K562 (cell line): ENCODE results near the gene IRF2BP1. TPM values are rescaled to one million over a fixed set of nuclear protein-coding genes. Genes with fewer than 3 reads are reported as not detected.

Experiments used
- ATAC-seq: fragments of 200-7000 bp; cut with Tn5 transposase; 3 replicates; pipeline ENCODE4 v1.9.1; 2020; ENCODE audit warnings: moderate library complexity
- BruUV-seq: library from RNA; stranded (reverse); fragments of 400-500 nt; replicated peaks from 2 replicates; lab custom pipeline; 2021; lab: Mats Ljungman, UMichigan
- CTCF ChIA-PET: fragments of 300-600 bp; formaldehyde crosslinking; extraction: SDS; loops from one replicate; lab custom pipeline; 2021; ENCODE audit warnings: low intra/inter-chr PET ratio; lab: Yijun Ruan, JAX
- POLR2A ChIA-PET: fragments of 300-600, 350-650 bp; sonication (Branson Sonifier 250); formaldehyde crosslinking; extraction: SDS; loops from one replicate; lab custom pipeline; 2021; ENCODE audit warnings: antibody characterized with exemption, inconsistent platforms; lab: Yijun Ruan, JAX
- DNase-seq, 4 experiments: peaks; one replicate each; pipeline versions ENCODE4 v3.0.0 to v3.0.0-alpha.2; 2011 to 2018; ENCODE audit warnings: low spot score in 3 of 4, mixed read lengths in 3 of 4; ENCODE audit errors: extremely low read depth in 1 of 4
- FAIRE-seq: peaks from 2 replicates; lab custom pipeline; 2011; peaks lifted over from hg19 to GRCh38; lab: Jason Lieb, UNC
- H2AFZ ChIP-seq: 2 replicates; pipeline ENCODE4 v1.6.0; 2011; ENCODE audit warnings: low read depth, low read length, control low read depth, inconsistent platforms
- H3K27ac ChIP-seq: fragments of 200-600 bp; 3 replicates; pipeline ENCODE4 v1.8.0; 2011; ENCODE audit warnings: low read depth, mild to moderate bottlenecking, control low read depth, inconsistent platforms, low read length, moderate library complexity, mixed read lengths; ENCODE audit errors: extremely low read depth
- H3K27me3 ChIP-seq, 2 experiments: fragments of 300-600 bp in 1 of 2; 2 replicates in 1 of 2; 3 replicates in 1 of 2; pipeline versions ENCODE4 v1.6.0 to v1.8.0; 2011; ENCODE audit warnings: inconsistent platforms in 2 of 2, low read length in 2 of 2, mild to moderate bottlenecking in 1 of 2, mixed read lengths in 1 of 2, moderate library complexity in 1 of 2; ENCODE audit not compliant: control insufficient read depth in 2 of 2, insufficient read depth in 2 of 2
- H3K36me3 ChIP-seq: fragments of 300-600 bp; 3 replicates; pipeline ENCODE4 v1.8.0; 2011; ENCODE audit warnings: mild to moderate bottlenecking, low read length, inconsistent platforms; ENCODE audit not compliant: control insufficient read depth, insufficient read depth
- H3K4me1 ChIP-seq, 2 experiments: fragments of 200-600 bp in 1 of 2; replicated peaks in 1 of 2; 2 replicates in 1 of 2; 3 replicates in 1 of 2; pipeline versions ENCODE4 v1.5.1 to v1.8.0; 2011; ENCODE audit warnings: inconsistent platforms in 2 of 2, low read length in 2 of 2, mild to moderate bottlenecking in 1 of 2, mixed read lengths in 1 of 2, moderate library complexity in 1 of 2; ENCODE audit not compliant: control insufficient read depth in 2 of 2, insufficient read depth in 2 of 2
- H3K4me2 ChIP-seq: 2 replicates; pipeline ENCODE4 v1.6.1; 2011; ENCODE audit warnings: low read length, control low read depth, inconsistent platforms, mixed read lengths; ENCODE audit not compliant: insufficient read depth
- H3K4me3 ChIP-seq: fragments of 200-600 bp; sonication (generic), shearing (Covaris generic); 2 replicates; pipeline ENCODE4 v1.5.1; 2016; ENCODE audit warnings: control low read depth, inconsistent platforms
- H3K79me2 ChIP-seq: fragments of 200-600 bp; 3 replicates; pipeline ENCODE4 v1.8.0; 2011; ENCODE audit warnings: low read length, inconsistent platforms; ENCODE audit not compliant: control insufficient read depth, insufficient read depth
- H3K9ac ChIP-seq, 2 experiments: 2 replicates each; pipeline versions ENCODE4 v1.6.0 to v1.6.1; 2011; ENCODE audit warnings: low read depth in 2 of 2, low read length in 2 of 2, control low read depth in 1 of 2, inconsistent platforms in 1 of 2, mild to moderate bottlenecking in 1 of 2, mixed read lengths in 1 of 2; ENCODE audit not compliant: insufficient read depth in 1 of 2
- H3K9me1 ChIP-seq: one replicate; pipeline ENCODE4 v1.6.0; 2011; ENCODE audit warnings: inconsistent platforms, mild to moderate bottlenecking, low read length, moderate library complexity; ENCODE audit not compliant: control insufficient read depth, insufficient read depth
- H3K9me3 ChIP-seq: replicated peaks from 2 replicates; pipeline ENCODE4 v1.5.1; 2011; ENCODE audit warnings: low read depth, low read length, inconsistent platforms; ENCODE audit not compliant: control insufficient read depth, insufficient read depth
- H4K20me1 ChIP-seq: replicated peaks from 2 replicates; pipeline ENCODE4 v1.6.1; 2011; ENCODE audit warnings: low read length, inconsistent platforms, mixed read lengths; ENCODE audit not compliant: control insufficient read depth, insufficient read depth
- BCOR ChIP-seq: fragments of 450-650 bp; IDR thresholded peaks from 2 replicates; pipeline ENCODE4 v1.6.1; 2016
- CBFA2T3 ChIP-seq: fragments of 450-650 bp; IDR thresholded peaks from 2 replicates; pipeline ENCODE4 v1.6.1; 2017
- CTCF ChIP-seq, 3 experiments: IDR thresholded peaks in 2 of 3; conservative IDR thresholded peaks in 1 of 3; 2 replicates each; pipeline ENCODE4 v1.5.1; 2011 to 2012; ENCODE audit warnings: low read length in 3 of 3, mild to moderate bottlenecking in 3 of 3, control low read depth in 2 of 3, improper control_type of control experiment in 1 of 3, inconsistent platforms in 1 of 3, low read depth in 1 of 3, mixed read lengths in 1 of 3, moderate library complexity in 1 of 3; ENCODE audit not compliant: insufficient read depth in 2 of 3
- E2F6 ChIP-seq, 2 experiments: IDR thresholded peaks; 2 replicates each; pipeline ENCODE4 v1.6.1; 2011; ENCODE audit warnings: borderline replicate concordance in 1 of 2, control low read depth in 1 of 2, low read depth in 1 of 2, low read length in 1 of 2, mild to moderate bottlenecking in 1 of 2, mixed read lengths in 1 of 2, moderate library complexity in 1 of 2; ENCODE audit not compliant: insufficient read depth in 1 of 2, insufficient read length in 1 of 2, poor library complexity in 1 of 2, severe bottlenecking in 1 of 2; ENCODE audit errors: extremely low read depth in 1 of 2
- HNRNPLL ChIP-seq: fragments of 200-400 bp; formaldehyde crosslinking; IDR thresholded peaks from 2 replicates; pipeline ENCODE4 v1.6.1; 2017; ENCODE audit warnings: low read length, low read depth, mild to moderate bottlenecking; ENCODE audit not compliant: poor library complexity, severe bottlenecking
- LCOR ChIP-seq: sonication (generic); formaldehyde crosslinking; IDR thresholded peaks from 2 replicates; pipeline ENCODE4 v1.8.0; 2022; ENCODE audit warnings: mild to moderate bottlenecking, missing genetic modification reagents
- RBM14 ChIP-seq: fragments of 200-400 bp; formaldehyde crosslinking; IDR thresholded peaks from 2 replicates; pipeline ENCODE4 v1.6.1; 2018; ENCODE audit warnings: low read depth, mild to moderate bottlenecking, low read length, moderate library complexity, borderline replicate concordance; ENCODE audit not compliant: insufficient read depth
- RBM25 ChIP-seq: fragments of 200-400 bp; formaldehyde crosslinking; IDR thresholded peaks from 2 replicates; pipeline ENCODE4 v1.6.1; 2018; ENCODE audit warnings: low read length, low read depth, moderate library complexity; ENCODE audit not compliant: severe bottlenecking
- ZNF398 ChIP-seq: fragments of 250-450 bp; sonication (Bioruptor Pico); IDR thresholded peaks from 2 replicates; pipeline ENCODE4 v1.8.0; 2021; ENCODE audit warnings: moderate library complexity, mild to moderate bottlenecking, inconsistent platforms
- WGBS: fragments of 100-300 bp; shearing (Covaris generic); methylation state at CpG from one replicate; pipeline ENCODE4 v1.1.6; 2016; ENCODE audit warnings: low coverage, mixed read lengths; ENCODE audit not compliant: insufficient coverage; ENCODE audit errors: missing lambda C conversion rate; 5-methylcytosine and 5-hydroxymethylcytosine counted together
- in situ Hi-C: fragments of 300-500 bp; cut with MboI; formaldehyde crosslinking; loops from 4 replicates; pipeline ENCODE4 v1.15.0; 2018; ENCODE audit warnings: inconsistent platforms, mixed read lengths
- intact Hi-C: fragments of 100-400 bp; cut with micrococcal nuclease; formaldehyde crosslinking; loops from 2 replicates; pipeline ENCODE4 v1.14.2; 2022
- polyA plus RNA-seq, 8 experiments: library from polyadenylated mRNA; depleted of rRNA in 4 of 8; stranded (reverse) in 5 of 8; unstranded in 3 of 8; fragments of >200 nt; fragmentation: Nextera tagmentation in 2 of 8; fragmentation: Illumina TruSeq in 1 of 8; extraction: Ambion mirVana in 2 of 8; extraction: Trizol in 1 of 8; gene quantifications; 2 replicates each; pipeline versions ENCODE4 v1.2.1 to v1.2.3, GENCODE V29; 2011 to 2014; ENCODE audit warnings: inconsistent platforms in 1 of 8, missing spikeins in 1 of 8
- total RNA-seq, 7 experiments: library from RNA; depleted of rRNA in 6 of 7; stranded (reverse); fragments of >200 nt in 6 of 7; fragmentation: Illumina TruSeq in 2 of 7; extraction: Trizol in 2 of 7; gene quantifications; 2 replicates each; pipeline versions ENCODE4 v1.2.1 to v1.2.3, GENCODE V29; 2011 to 2021; ENCODE audit warnings: low replicate concordance in 1 of 7

IRF2BP1 gene
- total and polyA plus RNA-seq, 9 of the 15 experiments (the other 6 are each of a cell fraction or from before 2014, with no cell fraction given): 0.61 to 35.9 (median 3.5) TPM

- TF ChIP-seq E2F6 (IDR thresholded peaks at IDR 0.05; ENCODE audit: borderline replicate concordance in 1 of 2, extremely low read depth in 1 of 2, insufficient read depth in 1 of 2, insufficient read length in 1 of 2, low read depth in 1 of 2, low read length in 1 of 2, poor library complexity in 1 of 2, severe bottlenecking in 1 of 2): peak in 1 of 2 experiments; percentile 6
- TF ChIP-seq ZNF398 (CRISPR knock-in tag): no peak
Observed at GRCh38 chr19:45901432-45901911, 15.5 kb upstream of the IRF2BP1 start (continued).

DNA sequence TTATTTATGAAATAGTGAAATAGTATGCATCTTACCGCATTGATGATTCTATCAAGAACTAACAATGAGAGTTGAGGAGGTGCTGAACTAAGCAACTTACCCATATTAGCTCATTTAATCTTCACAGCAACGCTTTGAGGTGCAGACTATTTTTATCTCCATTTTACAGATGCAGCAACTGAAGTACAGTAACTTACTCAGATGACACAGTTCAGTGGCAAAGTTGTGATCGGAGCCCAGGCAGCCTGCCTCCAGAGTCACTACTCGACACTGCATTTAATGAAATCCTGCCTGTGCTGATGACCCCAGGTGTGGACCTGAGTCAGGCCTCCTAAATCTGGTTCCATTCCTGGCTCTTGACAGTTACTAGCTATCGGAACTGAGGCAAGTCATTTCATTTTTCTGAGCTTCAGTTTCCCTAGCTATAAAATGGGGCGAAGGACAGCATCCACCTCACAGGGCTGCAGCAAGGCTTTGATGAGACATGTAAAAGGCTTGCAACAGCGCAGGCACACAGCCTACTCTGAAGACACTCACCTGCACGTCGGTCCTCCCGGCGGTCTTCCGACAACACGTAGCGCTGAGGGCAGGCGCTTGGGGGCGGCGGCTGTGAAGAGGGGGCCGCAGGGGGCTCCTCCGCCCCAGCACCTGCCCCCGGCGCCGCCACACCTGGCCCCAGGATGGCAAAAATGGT lies 14.9 kb upstream of the IRF2BP1 start:
- Histone ChIP-seq H3K9me3 (no peaks in the 10 kb centered on the region), H3K27me3 (no peaks in the 10 kb centered on the region), H3K4me2 (peak overlapping the region; percentile 58), H3K79me2 (peaks cover 20% of the 10 kb centered on the region), H3K9ac (peak overlapping the region in 1 of 2 experiments; percentile 94; a peak in 2 of 4 replicates), H3K9me1 (no peaks in the 10 kb centered on the region), H2AFZ (no peak overlapping the region), H4K20me1 (no peaks in the 10 kb centered on the region), H3K36me3 (peaks cover 29% of the 10 kb centered on the region), H3K4me1 (peaks cover 6 to 25% of the 10 kb centered on the region in 2 experiments; a peak in 4 of 5 replicates), H3K27ac (peak overlapping the region; percentile 4; the same call in 1 of the 3 replicates), H3K4me3 (0 out of 2 replicates have a peak overlapping the region, but pooled peaks have one; percentile 52)
- in situ Hi-C loops: no loop called here
- BruUV-seq: no TSS peak
- POLR2A ChIA-PET: interaction anchor here (0.8 to 1.7 kb wide), 3 partner anchors 10 to 13 kb away, joined by 3 to 4 read pairs (median 4); no protein-coding TSS in a partner anchor
- DNase-seq (peak in 1 of 4 experiments; percentile 56), ATAC-seq (no peak), FAIRE-seq (peak; percentile 66)
- TF ChIP-seq CBFA2T3 (0 out of 2 replicates have a peak, but pooled peaks have one; percentile 30), CTCF (IDR thresholded peaks at IDR 0.05 in 2 of 3, conservative IDR thresholded peaks at IDR 0.05 in 1 of 3; ENCODE audit: insufficient read depth in 2 of 3, low read depth in 1 of 3, low read length in 3 of 3) (0 out of 6 replicates have a peak, but pooled peaks of 2 of the 3 experiments have one; percentile 1 to 3), LCOR (CRISPR knock-in tag) (no peak), RBM25 (peak; percentile 36), BCOR (peak; percentile 32; the same call in 1 of the 2 replicates), RBM14 (0 out of 2 replicates have a peak, but pooled peaks have one; percentile 66), HNRNPLL (no peak)
- CTCF ChIA-PET: no interaction called here
- intact Hi-C loops: no loop called here
- 53% methylated on average over 15 of the region's 22 CpGs for WGBS
